Endothelial cell of umbilical vein (primary cell): ENCODE data around the gene PKNOX2.

Source experiments
- CTCF ChIP-seq, 2 donors: IDR thresholded peaks; 1 replicate in 1 of 2; 2 replicates in 1 of 2; pipeline ENCODE4 v1.5.1; 2011; ENCODE audit warnings: low read length in 2 of 2, mild to moderate bottlenecking in 2 of 2, moderate library complexity in 2 of 2, control low read depth in 1 of 2, inconsistent platforms in 1 of 2, low read depth in 1 of 2; ENCODE audit not compliant: insufficient read depth in 1 of 2; ENCODE audit errors: extremely low read depth in 1 of 2
- EZH2 ChIP-seq: IDR thresholded peaks from 2 replicates; pipeline ENCODE4 v1.6.1; 2012; ENCODE audit warnings: borderline replicate concordance, low read depth, mild to moderate bottlenecking, moderate library complexity, low read length, inconsistent platforms; ENCODE audit not compliant: severe bottlenecking
- JUN ChIP-seq: IDR thresholded peaks from 2 replicates; pipeline ENCODE4 v1.6.1; 2011; ENCODE audit warnings: borderline replicate concordance, low read depth; ENCODE audit not compliant: insufficient read length, insufficient read depth
- MAX ChIP-seq: IDR thresholded peaks from 2 replicates; pipeline ENCODE4 v1.6.1; 2011; ENCODE audit not compliant: insufficient read depth, insufficient read length
- MYC ChIP-seq: IDR thresholded peaks from one replicate; pipeline ENCODE4 v1.6.1; 2011; ENCODE audit warnings: mild to moderate bottlenecking, low read depth, low read length
- POLR2A ChIP-seq: IDR thresholded peaks from 2 replicates; pipeline ENCODE4 v1.6.1; 2012; ENCODE audit warnings: low read depth, mild to moderate bottlenecking, control low read depth, low read length
- POLR2AphosphoS5 ChIP-seq: IDR thresholded peaks from 2 replicates; pipeline ENCODE4 v1.6.1; 2012; ENCODE audit warnings: low read depth, mild to moderate bottlenecking, control low read depth, low read length, moderate library complexity; ENCODE audit not compliant: insufficient read depth

GRCh38 chr11:125364121-125364826 is 199.7 kb downstream of the PKNOX2 start:
- TF ChIP-seq MYC (no peak), POLR2A (no peak), MAX (no peak), CTCF (IDR thresholded peaks at IDR 0.05; ENCODE audit: extremely low read depth in 1 of 2, insufficient read depth in 1 of 2, low read depth in 1 of 2, low read length in 2 of 2) (no peak), EZH2 (no peak), POLR2AphosphoS5 (no peak), JUN (no peak)
